ENCODE measurements around the gene TMEM269.
A peak's percentile ranks its signal among the peaks of the same experiment; 100 is the strongest.
"Not testable (repeated sequence)": the region's sequence is repeated elsewhere in the genome, so short reads cannot be mapped to it uniquely, and the experiment has no call there.

TMEM269 gene

DNA sequence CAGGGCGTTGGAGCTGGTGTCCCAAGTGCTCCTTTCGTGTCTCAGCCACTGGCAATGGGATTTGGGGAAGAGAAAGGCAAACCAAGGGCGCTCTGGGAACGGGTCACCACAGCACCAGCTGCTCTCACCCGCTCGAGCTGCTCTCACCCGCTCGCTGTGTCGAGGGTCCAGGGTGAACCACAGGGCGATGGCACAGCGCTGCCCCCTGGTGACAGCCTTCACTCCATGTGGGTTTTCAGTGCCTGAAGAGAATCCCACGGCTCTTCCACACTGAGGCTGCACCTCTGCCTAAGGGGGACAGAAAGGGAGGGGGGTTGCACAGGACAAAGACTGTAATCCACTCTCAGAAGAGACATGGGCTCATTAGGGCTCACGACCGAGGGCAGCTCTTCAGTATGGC is 37.7 kb upstream of the TMEM269 start:
- peak in 1 of 2 donors; percentile 25 for DNase-seq (ENCODE audit: low read depth in 2 of 2, low spot score in 1 of 2)

DNA sequence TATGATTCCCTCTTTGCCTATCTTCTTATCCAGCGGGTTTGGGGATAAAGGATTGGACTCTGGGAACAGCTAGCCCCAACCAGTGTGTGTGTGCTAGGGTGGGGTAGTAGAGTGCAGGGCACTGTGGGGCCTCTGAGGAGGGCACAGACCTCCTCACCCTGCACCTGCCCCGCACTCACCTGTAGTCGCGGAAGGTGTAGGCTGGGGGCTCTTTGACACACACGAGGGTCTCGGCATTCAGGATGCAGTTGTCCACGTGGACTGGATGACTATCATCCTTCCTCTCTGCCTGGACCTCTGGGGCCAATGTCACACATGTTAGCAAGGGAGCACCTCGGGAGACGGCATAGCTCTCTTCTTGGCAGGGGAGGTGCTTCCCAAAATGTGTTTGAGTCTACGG is 36.8 kb upstream of the TMEM269 start:
- DNase-seq (ENCODE audit: low read depth in 2 of 2, low spot score in 1 of 2), result no peak

DNA sequence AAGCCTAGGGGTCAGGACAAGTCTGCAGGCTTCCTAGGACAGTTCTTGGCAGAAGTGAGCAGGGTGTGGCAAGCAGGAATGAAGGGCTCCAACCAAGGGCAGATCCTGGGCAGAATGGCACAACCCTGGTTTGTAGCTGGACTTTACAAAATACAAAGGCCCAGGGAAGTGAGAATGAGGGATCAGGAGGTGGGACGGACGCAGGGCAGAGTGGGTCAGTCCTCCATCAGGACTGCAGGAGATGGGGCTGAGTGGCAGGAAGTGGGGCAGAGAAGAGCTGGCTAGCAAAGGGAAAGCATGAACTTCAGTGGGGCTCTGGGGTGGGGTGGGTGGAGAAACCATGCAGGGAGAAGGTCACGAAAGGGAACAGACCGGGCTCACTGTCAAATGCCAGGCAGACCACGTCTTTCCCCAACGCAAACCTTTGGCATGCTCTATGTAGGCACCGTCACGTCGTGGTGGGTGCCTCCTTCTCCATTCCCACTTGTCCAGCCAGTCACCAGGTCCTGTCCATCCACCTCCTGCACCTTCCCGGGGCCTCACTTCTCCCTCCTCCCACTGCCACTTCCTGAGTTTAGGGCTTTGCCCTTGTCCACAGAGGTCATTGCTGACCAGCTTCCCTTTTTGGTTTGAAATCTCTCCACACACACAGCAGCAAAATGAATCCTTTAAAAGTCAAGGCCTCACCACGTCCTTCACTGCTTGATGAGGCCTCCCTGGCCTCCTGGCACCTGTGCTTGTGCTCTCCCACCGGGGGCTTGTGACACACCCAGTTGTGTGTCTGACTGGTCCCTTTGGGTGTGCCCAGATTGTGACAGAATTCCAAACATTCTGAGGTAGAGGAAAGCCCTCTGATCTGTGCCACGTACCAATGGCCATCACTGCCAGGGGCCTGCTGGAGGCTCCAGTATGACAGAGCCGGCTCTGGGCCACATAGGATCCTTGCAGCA is 36.1 kb upstream of the TMEM269 start:
- no peak for DNase-seq (ENCODE audit: low read depth in 2 of 2, low spot score in 1 of 2)

DNA sequence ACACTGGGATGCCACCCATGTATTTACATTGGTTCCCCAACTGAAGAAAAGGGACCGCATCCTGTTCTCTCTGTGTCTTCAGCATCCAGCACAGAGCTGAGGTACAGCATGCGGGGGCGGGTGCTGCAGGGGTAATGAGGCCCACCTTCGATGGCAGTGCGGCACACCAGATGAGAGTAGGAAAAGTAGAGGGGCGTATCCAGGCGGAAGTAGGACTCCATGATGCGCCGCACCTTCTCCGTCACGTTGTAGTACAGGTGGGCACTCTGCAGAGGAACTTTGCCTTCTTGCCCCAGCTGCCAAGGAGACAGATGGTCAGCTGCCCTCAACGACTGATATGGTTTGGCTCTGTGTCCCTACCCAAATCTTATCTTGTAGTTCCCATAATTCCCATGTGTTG is 34.8 kb upstream of the TMEM269 start:
- no peak for DNase-seq (ENCODE audit: low read depth in 2 of 2, low spot score in 1 of 2)

DNA sequence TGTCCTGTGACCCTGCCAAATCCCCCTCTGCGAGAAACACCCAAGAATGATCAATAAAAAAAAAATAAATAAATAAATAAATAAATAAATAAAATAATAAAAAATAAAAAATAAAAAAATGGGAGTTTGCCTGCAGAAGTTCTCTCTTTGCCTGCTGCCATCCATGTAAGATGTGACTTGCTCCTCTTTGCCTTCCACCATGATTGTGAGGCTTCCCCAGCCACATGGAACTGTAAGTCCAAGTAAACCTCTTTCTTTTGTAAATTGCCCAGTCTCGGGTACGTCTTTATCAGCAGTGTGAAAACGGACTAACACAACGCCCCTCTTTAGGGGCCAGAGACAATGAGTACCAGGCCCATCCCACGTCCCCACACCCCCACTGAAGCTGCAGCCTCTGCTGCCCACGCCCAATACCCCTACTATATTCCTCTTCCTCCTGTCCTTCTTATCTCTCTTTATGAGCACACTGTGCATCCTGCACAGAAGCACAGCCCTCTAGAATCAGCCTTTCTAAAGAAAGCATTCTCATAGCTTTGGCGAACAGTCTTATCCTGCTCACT is 33.2 kb upstream of the TMEM269 start:
- not testable (repeated sequence) for DNase-seq (ENCODE audit: low read depth in 2 of 2, low spot score in 1 of 2)

DNA sequence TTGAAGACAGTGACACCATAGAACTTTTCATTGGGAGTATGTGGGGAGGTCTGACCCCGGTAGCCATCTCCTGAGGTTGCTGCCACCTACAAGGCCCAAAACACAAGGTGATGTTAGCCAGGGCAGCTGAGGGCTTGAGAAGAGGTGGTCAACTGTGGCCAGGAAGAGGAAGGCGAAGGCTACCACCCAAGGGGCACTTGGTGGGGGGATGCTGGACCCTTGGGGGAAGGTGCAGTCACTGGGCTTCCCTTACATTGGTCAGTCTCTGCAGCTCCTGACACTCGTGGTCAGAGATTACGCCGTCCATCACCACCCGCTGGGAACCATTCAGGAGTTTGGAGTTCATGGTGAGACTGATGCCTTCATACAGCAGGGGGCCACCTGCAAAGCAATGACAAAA is 32.5 kb upstream of the TMEM269 start:
- no peak for DNase-seq (ENCODE audit: low read depth in 2 of 2, low spot score in 1 of 2)

DNA sequence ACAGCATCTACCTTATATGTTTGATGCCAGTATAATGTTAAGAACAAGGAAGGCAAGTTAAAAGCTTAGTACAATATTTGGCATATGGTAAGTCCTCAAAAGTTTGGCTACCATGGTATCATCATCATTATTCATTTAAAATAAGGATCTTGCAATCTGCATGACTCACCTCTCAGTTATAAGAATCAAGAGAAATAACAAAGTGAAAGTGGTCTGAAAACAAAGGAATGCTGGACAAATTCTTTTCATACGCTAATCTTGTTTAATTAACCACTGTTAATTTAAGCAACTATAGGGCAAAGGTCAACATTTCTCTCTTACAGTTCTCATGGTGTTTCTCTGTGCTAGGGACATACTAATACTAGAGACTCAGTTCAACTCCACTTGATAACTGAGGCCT is 31.7 kb upstream of the TMEM269 start:
- no peak for DNase-seq (ENCODE audit: low read depth in 2 of 2, low spot score in 1 of 2)

DNA sequence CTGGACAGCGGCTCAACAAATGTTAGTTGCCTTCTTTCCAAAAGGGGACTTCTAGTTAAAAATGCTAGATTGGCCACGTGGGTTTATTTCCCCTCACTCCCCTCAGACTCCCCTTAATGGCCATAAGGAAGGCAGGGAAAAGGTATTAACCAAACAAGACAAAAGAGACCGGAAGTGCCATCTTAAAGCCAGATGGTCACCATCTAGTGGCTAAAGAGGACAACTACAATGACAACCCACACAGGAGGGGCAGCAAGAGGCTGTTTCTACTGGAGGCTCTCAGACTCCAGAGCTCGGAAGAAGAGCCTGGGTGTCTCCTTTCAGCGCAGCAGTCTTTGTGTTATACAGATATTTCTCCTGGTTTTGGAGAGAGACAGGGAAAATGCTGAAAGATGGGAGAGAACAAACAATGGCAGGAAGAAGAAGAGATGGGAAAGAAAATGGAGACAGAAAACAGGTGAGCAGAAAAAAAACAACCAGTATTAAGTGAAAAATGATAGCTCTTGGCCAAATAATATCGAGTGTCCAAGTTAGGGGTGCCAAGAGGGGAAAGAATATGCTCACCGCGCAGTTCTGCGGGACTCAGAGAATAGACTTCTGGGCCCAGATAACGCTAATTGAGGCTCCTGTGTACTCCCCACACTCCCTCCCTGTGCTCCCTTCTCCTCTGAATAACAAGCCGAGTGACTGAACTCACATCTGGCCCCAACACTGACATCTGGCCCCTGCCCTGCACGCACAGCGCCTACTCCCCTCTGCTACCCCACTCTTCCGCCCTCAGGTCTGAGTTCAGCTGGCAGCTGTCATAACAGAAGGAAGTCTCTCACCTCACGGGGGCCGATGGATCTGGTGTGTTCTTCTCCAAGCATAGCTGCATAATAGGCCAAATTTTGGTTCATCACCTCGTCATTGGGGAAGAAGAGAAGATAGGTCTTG is 27.6 kb upstream of the TMEM269 start:
- DNase-seq (ENCODE audit: low read depth in 2 of 2, low spot score in 1 of 2), result no peak

DNA sequence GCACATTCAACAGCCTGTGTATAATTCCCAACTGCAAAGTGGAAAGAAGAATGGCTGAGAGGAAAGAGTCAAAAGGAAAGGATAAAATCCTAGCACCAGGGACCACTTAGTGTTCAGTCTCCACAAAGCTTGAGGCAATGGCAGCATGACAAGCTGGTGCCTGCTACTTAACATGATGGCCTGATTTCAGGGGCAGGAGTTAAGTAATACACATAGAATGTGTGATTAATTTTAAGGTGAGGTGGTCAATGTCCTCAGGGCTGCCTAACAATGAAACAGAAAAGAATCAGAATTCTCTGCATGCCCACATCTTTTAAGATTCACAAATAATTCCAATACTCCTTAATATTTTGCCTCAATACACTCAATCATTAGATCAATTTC is 26.9 kb upstream of the TMEM269 start:
- no peak for DNase-seq (ENCODE audit: low read depth in 2 of 2, low spot score in 1 of 2)

DNA sequence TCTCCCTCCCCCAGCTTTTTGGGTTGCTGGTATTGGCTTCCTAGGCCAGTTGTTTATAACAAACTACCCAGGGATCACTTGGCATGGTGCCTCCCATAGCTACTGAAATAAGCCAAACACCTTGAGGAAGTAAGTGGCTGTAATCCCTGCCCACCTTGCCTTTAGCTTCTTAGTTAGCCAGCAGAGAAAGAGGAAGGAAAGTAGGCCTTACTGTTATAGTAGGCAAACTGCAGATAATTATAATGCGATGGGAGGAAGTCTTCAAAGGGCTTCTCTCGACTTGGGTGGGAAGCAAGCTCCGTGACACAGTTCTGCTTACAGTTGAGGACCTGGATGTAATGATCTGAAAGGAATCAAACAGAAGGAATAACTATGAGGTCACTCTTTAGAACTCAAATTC is 26.1 kb upstream of the TMEM269 start:
- no peak for DNase-seq (ENCODE audit: low read depth in 2 of 2, low spot score in 1 of 2)

DNA sequence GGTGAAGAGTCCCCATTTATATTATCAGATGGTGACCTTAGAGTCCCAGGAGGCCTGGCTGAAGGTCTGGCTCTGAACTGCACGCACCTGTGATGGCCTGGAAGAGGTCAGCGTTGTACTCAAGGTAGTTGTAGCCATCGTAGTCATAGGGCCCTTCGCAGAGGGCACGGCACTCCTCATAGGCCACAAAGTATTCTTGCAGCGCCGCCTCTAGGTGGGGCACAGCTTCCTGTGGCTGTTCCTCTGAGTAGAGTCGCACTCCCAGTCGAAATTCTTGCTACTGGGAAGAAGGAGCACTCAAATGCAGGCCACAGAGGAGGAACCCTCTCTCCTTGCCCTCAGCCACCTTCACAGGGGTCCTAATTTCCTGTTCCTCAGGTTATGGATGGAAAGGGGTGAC is 25.7 kb upstream of the TMEM269 start:
- DNase-seq (ENCODE audit: low read depth in 2 of 2, low spot score in 1 of 2), result no peak

DNA sequence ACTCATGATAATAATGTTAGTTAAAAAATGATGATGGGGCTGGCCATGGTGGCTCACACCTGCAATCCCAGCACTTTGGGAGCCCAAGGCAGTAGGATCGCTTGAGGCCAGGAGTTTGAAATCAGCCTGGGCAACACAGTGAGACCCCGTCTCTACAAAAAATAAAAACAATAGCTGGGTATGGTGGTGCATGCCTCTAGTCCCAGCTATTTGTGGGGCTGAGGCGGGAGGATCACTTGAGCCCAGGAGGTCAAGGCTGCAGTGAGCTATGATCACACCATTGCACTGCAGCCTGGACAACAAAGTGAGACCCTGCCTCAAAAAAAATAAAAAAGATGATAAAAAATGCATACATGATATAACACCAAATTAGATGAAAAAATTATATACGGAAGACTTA is 23.2 kb upstream of the TMEM269 start:
- no peak for DNase-seq (ENCODE audit: low read depth in 2 of 2, low spot score in 1 of 2)

DNA sequence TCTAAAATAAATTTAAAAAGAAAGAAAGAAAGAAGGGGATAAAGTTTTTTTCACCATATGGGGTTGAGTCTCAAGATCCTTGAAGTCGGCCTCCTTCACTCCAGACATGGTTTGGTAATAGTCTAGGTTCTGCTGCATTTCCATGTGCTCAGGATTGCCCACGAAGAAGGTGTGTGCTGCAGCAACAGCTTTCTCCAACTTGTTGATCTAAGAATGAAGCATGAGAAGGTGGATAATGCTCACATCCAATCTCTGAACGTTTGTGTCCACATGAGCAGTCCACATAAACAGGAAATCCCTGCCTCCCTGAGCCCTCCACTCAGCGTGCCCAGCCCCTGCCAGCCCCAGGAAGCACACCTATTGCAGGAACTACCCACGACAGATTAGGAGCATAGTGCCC is 22.5 kb upstream of the TMEM269 start:
- no peak for DNase-seq (ENCODE audit: low read depth in 2 of 2, low spot score in 1 of 2)

DNA sequence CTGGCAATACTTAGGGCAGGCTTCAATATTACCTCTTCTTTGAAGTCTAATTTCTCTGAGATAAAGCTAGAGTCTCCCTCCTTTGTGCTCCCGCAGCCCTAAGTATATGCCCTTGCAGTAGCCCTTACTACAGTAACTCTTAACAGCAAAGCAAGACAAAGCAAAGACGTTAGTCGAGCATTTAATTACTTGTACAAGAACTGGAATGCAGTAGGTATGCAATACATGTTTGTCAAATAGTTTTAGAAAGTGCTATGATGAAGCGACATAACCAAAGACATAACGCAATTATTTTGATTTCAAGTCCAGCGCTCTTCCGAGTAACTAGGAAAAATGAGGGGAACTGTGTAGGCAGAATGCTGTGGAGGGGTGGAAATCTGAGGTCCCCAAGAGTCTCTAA is 19.5 kb upstream of the TMEM269 start:
- no peak for DNase-seq (ENCODE audit: low read depth in 2 of 2, low spot score in 1 of 2)

DNA sequence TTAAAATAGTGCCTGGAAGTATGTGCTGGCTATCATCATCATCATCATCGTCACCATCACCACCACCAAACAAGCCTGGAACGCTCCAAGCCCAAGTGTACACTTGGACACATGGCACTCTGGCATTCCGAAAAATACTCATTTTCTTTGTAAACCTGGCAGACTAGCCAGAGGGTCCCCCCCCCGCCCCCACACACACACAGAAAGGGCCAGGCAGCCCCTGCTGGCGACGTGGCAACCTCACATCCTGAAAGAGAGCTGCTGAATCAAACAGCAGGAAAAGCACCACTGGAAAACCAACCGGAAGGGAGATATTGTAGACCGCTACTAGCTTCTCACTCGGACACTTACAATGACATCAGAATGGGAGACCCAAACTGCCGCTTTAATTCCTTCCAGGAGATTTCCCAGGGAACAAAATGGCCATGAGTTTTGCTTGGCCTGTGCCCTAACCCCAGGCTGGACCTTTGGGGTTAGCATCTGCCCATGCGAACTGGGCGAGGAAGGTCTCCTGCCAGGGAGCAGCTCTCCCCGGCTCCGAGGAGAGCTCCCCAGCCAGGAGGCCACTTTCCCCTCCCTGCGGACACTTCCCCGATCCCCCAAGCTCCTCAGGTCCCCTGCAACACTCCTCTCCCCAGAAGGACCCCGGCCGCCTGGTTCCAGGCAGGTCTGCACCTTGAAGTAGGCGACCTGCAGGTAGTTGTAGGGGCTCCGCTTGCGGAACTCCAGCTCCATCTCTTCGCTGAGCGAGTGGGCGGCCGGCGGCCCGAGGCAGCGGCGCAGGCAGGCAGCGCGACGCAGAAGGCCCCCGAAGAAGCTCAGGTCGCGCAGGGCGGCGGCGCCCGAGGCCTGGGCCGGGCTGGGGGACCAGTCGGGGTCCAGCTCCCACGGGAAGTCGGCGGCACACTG is 18.7 kb upstream of the TMEM269 start:
- DNase-seq (ENCODE audit: low read depth in 2 of 2, low spot score in 1 of 2), result peak in 1 of 2 donors; percentile 20

DNA sequence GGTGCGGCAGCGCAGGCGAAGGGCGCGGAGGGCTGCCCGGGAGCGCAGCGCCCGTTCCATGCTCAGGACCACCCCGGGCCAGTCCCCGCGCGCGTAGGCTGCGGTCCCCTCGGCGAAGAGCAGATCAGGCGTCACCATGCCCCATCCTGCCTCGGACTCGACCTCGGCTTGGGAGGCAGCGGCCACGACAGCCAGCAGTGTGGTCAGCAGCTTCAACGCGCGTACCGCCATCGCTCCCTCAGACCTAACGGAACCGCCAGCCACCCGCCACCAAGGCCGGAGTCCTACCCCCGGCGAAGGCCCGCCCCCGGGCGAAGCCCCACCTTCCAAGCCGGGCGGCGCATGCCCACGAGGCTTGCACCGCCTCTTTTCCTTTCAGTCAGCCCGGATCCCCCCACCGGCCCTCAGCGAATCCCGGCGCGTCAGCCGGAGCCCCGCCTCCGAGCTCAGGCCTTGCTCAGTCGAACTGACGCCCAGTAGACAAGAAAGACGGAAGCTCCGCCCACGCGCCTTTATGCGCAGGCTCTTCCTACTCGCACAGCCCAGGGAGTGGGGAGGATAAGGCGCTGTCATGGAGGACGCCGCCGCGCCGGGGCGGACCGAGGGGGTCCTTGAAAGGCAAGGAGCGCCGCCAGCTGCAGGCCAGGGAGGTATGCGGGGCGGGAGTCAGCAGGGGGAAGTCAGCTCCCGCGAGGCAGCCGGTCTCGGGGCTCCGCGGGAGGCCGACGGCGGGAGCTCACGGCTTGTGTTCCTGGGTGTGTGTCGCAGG is 17.9 kb upstream of the TMEM269 start, which contains the start of the genes C1orf50 and P3H1:
Gene C1orf50, plus strand, starts transcription at position 509 of the 769 bp plus-strand sequence. Its CDS starts 63 bp downstream, at position 572.
Gene P3H1, minus strand, starts transcription at position 288 of the 769 bp plus-strand sequence. Its CDS starts 57 bp downstream, at position 231.
- DNase-seq (ENCODE audit: low read depth in 2 of 2, low spot score in 1 of 2), result peak; percentile 99 to 100

DNA sequence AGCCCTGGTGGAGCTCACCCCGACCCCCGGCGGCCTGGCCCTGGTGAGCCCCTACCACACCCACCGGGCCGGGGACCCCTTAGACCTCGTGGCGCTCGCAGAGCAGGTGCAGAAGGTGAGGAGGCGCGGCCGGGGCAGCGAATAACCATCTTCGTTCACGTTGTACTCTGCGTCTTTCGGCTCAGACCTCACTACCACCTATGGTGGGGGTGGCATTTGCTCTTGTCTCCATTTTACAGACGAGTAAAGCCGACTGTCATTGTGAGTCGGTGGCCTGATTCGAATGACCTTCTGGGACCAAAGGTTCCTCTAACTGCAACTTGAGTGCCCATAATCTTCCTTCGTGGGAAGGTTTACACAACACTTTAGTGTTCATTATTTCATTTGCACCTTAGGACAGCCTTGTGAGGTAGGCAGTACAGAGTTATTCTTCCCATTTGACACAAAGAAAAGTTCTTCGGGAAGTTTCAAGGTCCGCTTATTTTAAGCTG is 17.2 kb upstream of the TMEM269 start:
- DNase-seq (ENCODE audit: low read depth in 2 of 2, low spot score in 1 of 2), result no peak

DNA sequence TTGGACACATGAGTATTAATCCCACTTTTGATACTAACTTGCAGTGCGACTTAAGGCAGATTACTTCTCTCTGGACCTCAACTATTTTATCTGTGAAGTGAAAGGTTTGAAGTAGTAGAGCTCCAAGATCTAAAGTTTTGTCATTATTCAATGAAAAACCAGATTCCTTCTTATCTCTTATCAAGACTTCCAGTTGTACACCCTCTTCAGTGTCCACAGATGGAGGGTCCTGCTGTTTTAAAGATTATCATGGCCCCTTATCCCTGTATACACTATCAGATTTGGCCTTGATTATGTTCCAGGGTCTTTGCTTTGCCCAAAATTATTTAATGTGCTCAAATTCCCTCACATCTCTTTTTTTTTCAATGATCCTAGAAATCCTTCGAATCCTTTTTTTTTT is 16.6 kb upstream of the TMEM269 start:
- no peak for DNase-seq (ENCODE audit: low read depth in 2 of 2, low spot score in 1 of 2)

DNA sequence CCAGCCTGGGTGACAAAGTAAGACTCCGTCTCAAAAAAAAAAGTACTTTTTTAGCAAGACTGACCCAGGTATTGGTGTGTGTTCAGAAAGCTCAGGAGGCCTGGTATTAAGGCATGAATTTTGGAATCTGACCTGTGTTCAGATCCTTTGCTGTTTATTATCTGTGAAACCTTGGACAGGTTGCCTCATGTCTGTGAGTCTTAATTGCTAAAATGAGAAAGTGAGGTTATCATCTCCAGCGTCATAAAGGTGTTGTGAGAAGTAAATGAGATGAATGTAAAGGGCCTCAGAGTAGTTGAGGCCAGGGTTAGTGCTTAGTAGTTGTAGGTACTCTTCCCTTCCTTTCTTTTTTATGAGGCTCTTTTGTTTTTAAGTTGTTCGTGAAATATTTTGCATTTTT is 15.0 kb upstream of the TMEM269 start:
- DNase-seq (ENCODE audit: low read depth in 2 of 2, low spot score in 1 of 2), result no peak
